Activated CD4-positive, alpha-beta memory T cell treated with anti-CD3 and anti-CD28 coated beads, Interleukin-2, amount 10 ng/mL, durations not matched to agents 7 days and 5 days (primary cell): ENCODE measurements around the gene GMPR2. TPM values are rescaled to one million over a fixed set of nuclear protein-coding genes. Genes with fewer than 3 reads are reported as not detected.

ENCODE experiments used
- CTCF ChIA-PET: fragments of 350-600 bp; sonication (Branson Sonifier 250); formaldehyde crosslinking; loops from one replicate; lab custom pipeline; 2021; ENCODE audit warnings: antibody characterized with exemption, inconsistent platforms; lab: Charles Lee
- POLR2A ChIA-PET: fragments of 350-600 bp; sonication (Branson Sonifier 250); formaldehyde crosslinking; loops from one replicate; lab custom pipeline; 2021; ENCODE audit warnings: antibody characterized with exemption; lab: Charles Lee
- DNase-seq: peaks from one replicate; pipeline ENCODE4 v3.0.0-alpha.2; 2020
- H3K27ac Mint-ChIP-seq: one replicate; pipeline ENCODE4 v1.8.0; 2021; ENCODE audit warnings: mild to moderate bottlenecking, mixed read lengths
- H3K27me3 Mint-ChIP-seq: one replicate; pipeline ENCODE4 v1.8.0; 2021; ENCODE audit warnings: mixed read lengths
- H3K36me3 Mint-ChIP-seq: one replicate; pipeline ENCODE4 v1.8.0; 2021; ENCODE audit warnings: low read depth, mixed read lengths
- H3K4me1 Mint-ChIP-seq: one replicate; pipeline ENCODE4 v1.8.0; 2021; ENCODE audit warnings: mixed read lengths
- H3K4me3 Mint-ChIP-seq: one replicate; pipeline ENCODE4 v1.8.0; 2021; ENCODE audit warnings: mild to moderate bottlenecking, mixed read lengths
- H3K9me3 Mint-ChIP-seq: one replicate; pipeline ENCODE4 v1.8.0; 2021; ENCODE audit warnings: mixed read lengths
- total RNA-seq, 2 experiments: library from RNA; stranded (reverse); gene quantifications; one replicate each; pipeline ENCODE4 v1.2.3, GENCODE V29; 2021

Gene GMPR2
- total RNA-seq, result 10 to 100 TPM; 78.1 to 90.3 TPM

GRCh38 chr14:24232645-24233537, at the start of gene GMPR2:
TSS of gene GMPR2 (plus strand) at chr14:24232929. CDS start at chr14:24233254, 325 bp downstream.
- DNase-seq, result peak; percentile 39
- no peaks in the 10 kb centered on the region for H3K27me3 Mint-ChIP-seq
- ChIA-PET POLR2A (interaction anchor here (0.6 to 9.7 kb wide), 16 partner anchors 9 to 197 kb away, joined by 3 to 136 read pairs (median 4); partner anchors contain the start of genes CHMP4A, DCAF11, DHRS1 and IRF9), CTCF (interaction anchor here (0.7 to 3.8 kb wide), 6 partner anchors 9 to 672 kb away, joined by 4 to 23 read pairs (median 6); partner anchors contain the start of genes CIDEB and TINF2)
- H3K27ac Mint-ChIP-seq, result peak within 1 kb of the TSS; percentile 83
- H3K9me3 Mint-ChIP-seq, result no peaks in the 10 kb centered on the region
- peaks cover 62% of the 10 kb centered on the region for H3K4me1 Mint-ChIP-seq
- peak within 1 kb of the TSS; percentile 81 for H3K4me3 Mint-ChIP-seq
- peaks cover 47% of the 10 kb centered on the region for H3K36me3 Mint-ChIP-seq

- Mint-ChIP-seq H3K4me1 (peaks cover 17% of the 10 kb centered on the region), H3K36me3 (peaks cover 56% of the 10 kb centered on the region), H3K27ac (no peak overlapping the region), H3K4me3 (no peak overlapping the region), H3K27me3 (no peaks in the 10 kb centered on the region), H3K9me3 (no peaks in the 10 kb centered on the region)
- POLR2A ChIA-PET, result interaction anchor here (1.2 to 21.9 kb wide), 3 partner anchors 13 to 68 kb away, joined by 4 to 456 read pairs (median 4); partner anchors contain the start of genes DCAF11, IRF9, NRL and REC8
- CTCF ChIA-PET, result no interaction called here
- DNase-seq, result no peak
Measured at GRCh38 chr14:24183014-24183481, 49.7 kb upstream of the GMPR2 start.

GRCh38 chr14:24184104-24184970, 48.4 kb upstream of the GMPR2 start:
- Mint-ChIP-seq H3K27ac (no peak overlapping the region), H3K27me3 (no peaks in the 10 kb centered on the region), H3K4me3 (no peak overlapping the region), H3K36me3 (peaks cover 50% of the 10 kb centered on the region), H3K4me1 (peaks cover 29% of the 10 kb centered on the region), H3K9me3 (no peaks in the 10 kb centered on the region)
- no peak for DNase-seq
- ChIA-PET CTCF (no interaction called here), POLR2A (interaction anchor here (1.1 to 21.9 kb wide), 6 partner anchors 7 to 89 kb away, joined by 3 to 456 read pairs (median 14); partner anchors contain the start of genes IRF9, PSME2, REC8 and RNF31)

GRCh38 chr14:24185026-24185425, 47.7 kb upstream of the GMPR2 start:
- Mint-ChIP-seq H3K9me3 (no peaks in the 10 kb centered on the region), H3K36me3 (peaks cover 47% of the 10 kb centered on the region), H3K27ac (no peak overlapping the region), H3K4me1 (peaks cover 33% of the 10 kb centered on the region), H3K4me3 (no peak overlapping the region), H3K27me3 (no peaks in the 10 kb centered on the region)
- POLR2A ChIA-PET, result interaction anchor here (1.4 to 21.9 kb wide), 5 partner anchors 8 to 49 kb away, joined by 3 to 456 read pairs (median 22); partner anchors contain the start of genes IRF9, PSME1, PSME2 and REC8
- DNase-seq, result no peak
- CTCF ChIA-PET, result no interaction called here

GRCh38 chr14:24185741-24186140, 47.0 kb upstream of the GMPR2 start:
- no peaks in the 10 kb centered on the region for H3K9me3 Mint-ChIP-seq
- DNase-seq, result no peak
- ChIA-PET POLR2A (interaction anchor here (1.4 to 21.9 kb wide), 5 partner anchors 8 to 50 kb away, joined by 3 to 456 read pairs (median 22); partner anchors contain the start of genes IRF9, PSME1, PSME2 and REC8), CTCF (interaction anchor here (0.7 kb wide), 1 partner anchor 45 kb away, joined by 3 read pairs; the partner anchor contains the start of gene EMC9)
- no peaks in the 10 kb centered on the region for H3K27me3 Mint-ChIP-seq
- H3K27ac Mint-ChIP-seq, result no peak overlapping the region
- peaks cover 38% of the 10 kb centered on the region for H3K4me1 Mint-ChIP-seq
- H3K4me3 Mint-ChIP-seq, result no peak overlapping the region
- peaks cover 46% of the 10 kb centered on the region for H3K36me3 Mint-ChIP-seq

- ChIA-PET CTCF (interaction anchor here (0.7 to 1.6 kb wide), 3 partner anchors 26 to 245 kb away, joined by 3 read pairs; partner anchors contain the start of genes CIDEB and IRF9), POLR2A (interaction anchor here (1.1 to 21.9 kb wide), 9 partner anchors 8 to 123 kb away, joined by 5 to 456 read pairs (median 22); partner anchors contain the start of genes CHMP4A, DCAF11, IRF9 and LTB4R)
- Mint-ChIP-seq H3K27ac (peak overlapping the region; percentile 13), H3K27me3 (no peaks in the 10 kb centered on the region), H3K9me3 (no peaks in the 10 kb centered on the region), H3K36me3 (peaks cover 52% of the 10 kb centered on the region), H3K4me3 (peak overlapping the region; percentile 81), H3K4me1 (peaks cover 48% of the 10 kb centered on the region)
- no peak for DNase-seq
Measured at GRCh38 chr14:24186831-24187538, 45.7 kb upstream of the GMPR2 start.

- no peak for DNase-seq
- Mint-ChIP-seq H3K27ac (peak overlapping the region; percentile 79), H3K9me3 (no peaks in the 10 kb centered on the region), H3K4me1 (peaks cover 52% of the 10 kb centered on the region), H3K27me3 (no peaks in the 10 kb centered on the region), H3K36me3 (peaks cover 55% of the 10 kb centered on the region), H3K4me3 (peak overlapping the region; percentile 81)
- ChIA-PET CTCF (interaction anchor here (0.7 to 1.6 kb wide), 2 partner anchors 120 to 244 kb away, joined by 3 read pairs; partner anchors contain the start of gene CIDEB), POLR2A (interaction anchor here (1.1 to 21.9 kb wide), 11 partner anchors 8 to 123 kb away, joined by 4 to 456 read pairs (median 18); partner anchors contain the start of genes CHMP4A, DCAF11, DHRS1 and IRF9)
Measured at GRCh38 chr14:24187539-24187915, 45.2 kb upstream of the GMPR2 start.

- peaks cover 52% of the 10 kb centered on the region for H3K36me3 Mint-ChIP-seq
- CTCF ChIA-PET, result interaction anchor here (0.7 to 2.2 kb wide), 6 partner anchors 26 to 120 kb away, joined by 3 to 11 read pairs (median 5); partner anchors contain the start of genes CHMP4A, CIDEB, IRF9 and MDP1
- no peaks in the 10 kb centered on the region for H3K9me3 Mint-ChIP-seq
- no peaks in the 10 kb centered on the region for H3K27me3 Mint-ChIP-seq
- POLR2A ChIA-PET, result interaction anchor here (1.0 to 21.9 kb wide), 24 partner anchors 7 to 130 kb away, joined by 3 to 456 read pairs (median 6); partner anchors contain the start of genes CHMP4A, CIDEB, DCAF11 and DHRS1
- DNase-seq, result peak; percentile 96
- peak within 1 kb of the TSS; percentile 79 for H3K27ac Mint-ChIP-seq
- H3K4me1 Mint-ChIP-seq, result peaks cover 59% of the 10 kb centered on the region
- H3K4me3 Mint-ChIP-seq, result peak within 1 kb of the TSS; percentile 81
Measured at GRCh38 chr14:24188251-24189058, 44.3 kb upstream of the GMPR2 start, which contains the start of gene IPO4. TSS of gene IPO4 (minus strand) at chr14:24188816. CDS start at chr14:24188787, 29 bp downstream.

- POLR2A ChIA-PET, result interaction anchor here (1.0 to 21.9 kb wide), 23 partner anchors 8 to 131 kb away, joined by 3 to 456 read pairs (median 6); partner anchors contain the start of genes CHMP4A, CIDEB, DCAF11 and DHRS1
- Mint-ChIP-seq H3K36me3 (peaks cover 51% of the 10 kb centered on the region), H3K27me3 (no peaks in the 10 kb centered on the region), H3K9me3 (no peaks in the 10 kb centered on the region), H3K4me3 (peak overlapping the region; percentile 81), H3K4me1 (peaks cover 62% of the 10 kb centered on the region), H3K27ac (peak overlapping the region; percentile 79)
- DNase-seq, result no peak
- CTCF ChIA-PET, result interaction anchor here (0.7 to 2.2 kb wide), 5 partner anchors 26 to 119 kb away, joined by 3 to 11 read pairs (median 7); partner anchors contain the start of genes CHMP4A, CIDEB, IRF9 and MDP1
Measured at GRCh38 chr14:24189059-24189375, 43.7 kb upstream of the GMPR2 start.

GRCh38 chr14:24189460-24189859, 43.3 kb upstream of the GMPR2 start:
- H3K27ac Mint-ChIP-seq, result no peak overlapping the region
- DNase-seq, result no peak
- ChIA-PET POLR2A (interaction anchor here (1.0 to 21.9 kb wide), 23 partner anchors 9 to 131 kb away, joined by 3 to 456 read pairs (median 6); partner anchors contain the start of genes CHMP4A, CIDEB, DCAF11 and DHRS1), CTCF (interaction anchor here (0.7 to 2.2 kb wide), 5 partner anchors 25 to 118 kb away, joined by 3 to 11 read pairs (median 7); partner anchors contain the start of genes CHMP4A, CIDEB, IRF9 and MDP1)
- peaks cover 56% of the 10 kb centered on the region for H3K36me3 Mint-ChIP-seq
- H3K4me1 Mint-ChIP-seq, result peaks cover 66% of the 10 kb centered on the region
- no peaks in the 10 kb centered on the region for H3K9me3 Mint-ChIP-seq
- H3K4me3 Mint-ChIP-seq, result no peak overlapping the region
- H3K27me3 Mint-ChIP-seq, result no peaks in the 10 kb centered on the region
